Pulmonary artery endothelial cell (primary cell): ENCODE measurements around the gene TUBGCP3. TPM values are rescaled to one million over a fixed set of nuclear protein-coding genes. Genes with fewer than 3 reads are reported as not detected.
"Not testable (repeated sequence)": the region's sequence is repeated elsewhere in the genome, so short reads cannot be mapped to it uniquely, and the experiment has no call there.

Experiments used
- DNase-seq: peaks from one replicate; pipeline ENCODE4 v3.0.0-alpha.2; 2011; ENCODE audit warnings: low read depth, low spot score
- total RNA-seq: library from RNA; depleted of rRNA; stranded (reverse); fragments of >200 nt; gene quantifications from 2 replicates; pipeline ENCODE4 v1.2.3, GENCODE V29; 2014

Gene TUBGCP3, protein sequence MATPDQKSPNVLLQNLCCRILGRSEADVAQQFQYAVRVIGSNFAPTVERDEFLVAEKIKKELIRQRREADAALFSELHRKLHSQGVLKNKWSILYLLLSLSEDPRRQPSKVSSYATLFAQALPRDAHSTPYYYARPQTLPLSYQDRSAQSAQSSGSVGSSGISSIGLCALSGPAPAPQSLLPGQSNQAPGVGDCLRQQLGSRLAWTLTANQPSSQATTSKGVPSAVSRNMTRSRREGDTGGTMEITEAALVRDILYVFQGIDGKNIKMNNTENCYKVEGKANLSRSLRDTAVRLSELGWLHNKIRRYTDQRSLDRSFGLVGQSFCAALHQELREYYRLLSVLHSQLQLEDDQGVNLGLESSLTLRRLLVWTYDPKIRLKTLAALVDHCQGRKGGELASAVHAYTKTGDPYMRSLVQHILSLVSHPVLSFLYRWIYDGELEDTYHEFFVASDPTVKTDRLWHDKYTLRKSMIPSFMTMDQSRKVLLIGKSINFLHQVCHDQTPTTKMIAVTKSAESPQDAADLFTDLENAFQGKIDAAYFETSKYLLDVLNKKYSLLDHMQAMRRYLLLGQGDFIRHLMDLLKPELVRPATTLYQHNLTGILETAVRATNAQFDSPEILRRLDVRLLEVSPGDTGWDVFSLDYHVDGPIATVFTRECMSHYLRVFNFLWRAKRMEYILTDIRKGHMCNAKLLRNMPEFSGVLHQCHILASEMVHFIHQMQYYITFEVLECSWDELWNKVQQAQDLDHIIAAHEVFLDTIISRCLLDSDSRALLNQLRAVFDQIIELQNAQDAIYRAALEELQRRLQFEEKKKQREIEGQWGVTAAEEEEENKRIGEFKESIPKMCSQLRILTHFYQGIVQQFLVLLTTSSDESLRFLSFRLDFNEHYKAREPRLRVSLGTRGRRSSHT
- 22.4 and 26.1 TPM in 2 replicates for total RNA-seq

GRCh38 chr13:112587764-112588489 lies at the start of gene TUBGCP3:
TUBGCP3 (minus strand) TSS chr13:112588153; CDS start chr13:112587980, 173 bp downstream.
- DNase-seq: peak; percentile 41

GRCh38 chr13:112637017-112637801 lies 49.3 kb upstream of the TUBGCP3 start:
- DNase-seq: no peak

- no peak for DNase-seq
Measured at GRCh38 chr13:112636401-112636975, 48.5 kb upstream of the TUBGCP3 start.

DNA sequence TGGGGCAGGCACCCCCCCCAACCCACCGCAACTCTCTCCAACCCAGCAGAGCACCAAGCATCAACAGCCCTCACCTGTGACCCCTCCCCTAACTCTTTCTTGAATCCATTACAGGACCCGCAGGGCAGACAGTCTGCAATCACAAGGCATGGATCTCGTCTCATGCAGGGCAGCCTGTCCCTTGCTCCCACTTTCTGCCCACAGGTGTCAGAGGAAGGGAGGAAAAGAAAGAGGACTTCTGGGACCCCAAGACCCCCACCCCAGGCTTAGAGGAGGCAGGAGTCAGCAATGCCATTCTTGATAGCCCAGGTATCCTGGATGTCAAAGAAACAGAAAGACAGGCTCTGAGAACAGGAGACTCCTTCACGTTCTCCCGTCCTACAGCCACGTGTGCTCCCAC lies 47.4 kb upstream of the TUBGCP3 start:
- DNase-seq: no peak

DNA sequence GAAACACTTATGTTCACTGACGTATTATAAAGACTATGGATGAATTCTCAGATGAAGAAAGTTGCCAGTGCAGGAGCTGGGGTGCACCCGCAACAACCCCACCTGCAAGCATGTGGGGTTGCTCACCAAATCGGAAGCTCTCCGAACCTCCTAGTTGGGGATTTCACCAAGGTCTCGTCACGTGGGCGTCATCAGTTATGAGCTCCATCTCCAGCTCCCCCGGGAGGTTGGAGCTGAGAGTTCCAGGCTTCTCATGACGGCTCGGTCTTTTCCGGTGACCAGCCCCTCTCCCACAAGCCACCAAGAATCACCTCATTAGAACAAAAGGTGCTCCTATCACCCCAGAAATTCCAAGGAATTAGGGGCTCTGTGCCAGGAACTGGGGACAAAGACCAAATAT lies 46.1 kb upstream of the TUBGCP3 start:
- DNase-seq: no peak

GRCh38 chr13:112630226-112630625 lies 42.3 kb upstream of the TUBGCP3 start:
- not testable (repeated sequence) for DNase-seq

- DNase-seq: no peak
Measured at GRCh38 chr13:112629161-112629560, 41.2 kb upstream of the TUBGCP3 start.

- not testable (repeated sequence) for DNase-seq
Measured at GRCh38 chr13:112627613-112628012, 39.7 kb upstream of the TUBGCP3 start.

- DNase-seq: no peak
Measured at GRCh38 chr13:112627161-112627560, 39.2 kb upstream of the TUBGCP3 start.

GRCh38 chr13:112626761-112627160 lies 38.8 kb upstream of the TUBGCP3 start:
- no peak for DNase-seq

- DNase-seq: no peak
Measured at GRCh38 chr13:112626124-112626523, 38.2 kb upstream of the TUBGCP3 start.

DNA sequence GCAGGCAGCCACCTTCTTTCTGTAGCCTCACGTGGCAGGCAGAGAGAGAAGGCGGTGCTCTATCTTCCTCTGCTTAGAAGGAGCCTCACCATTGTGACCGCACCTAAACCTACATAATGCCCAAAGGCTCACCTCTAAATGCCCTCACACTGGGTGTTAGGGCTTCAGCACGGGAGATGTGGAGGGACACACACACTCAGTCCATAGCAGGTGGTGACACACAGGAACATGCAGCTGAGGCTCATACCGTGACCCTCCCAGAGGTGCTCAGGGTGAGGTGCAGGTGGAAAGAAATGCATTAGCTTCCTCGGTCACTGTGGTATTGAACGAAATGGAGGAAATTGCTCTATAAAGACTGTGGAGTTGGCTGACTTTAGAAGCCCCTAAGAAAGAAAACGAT lies 37.7 kb upstream of the TUBGCP3 start:
- no peak for DNase-seq

DNA sequence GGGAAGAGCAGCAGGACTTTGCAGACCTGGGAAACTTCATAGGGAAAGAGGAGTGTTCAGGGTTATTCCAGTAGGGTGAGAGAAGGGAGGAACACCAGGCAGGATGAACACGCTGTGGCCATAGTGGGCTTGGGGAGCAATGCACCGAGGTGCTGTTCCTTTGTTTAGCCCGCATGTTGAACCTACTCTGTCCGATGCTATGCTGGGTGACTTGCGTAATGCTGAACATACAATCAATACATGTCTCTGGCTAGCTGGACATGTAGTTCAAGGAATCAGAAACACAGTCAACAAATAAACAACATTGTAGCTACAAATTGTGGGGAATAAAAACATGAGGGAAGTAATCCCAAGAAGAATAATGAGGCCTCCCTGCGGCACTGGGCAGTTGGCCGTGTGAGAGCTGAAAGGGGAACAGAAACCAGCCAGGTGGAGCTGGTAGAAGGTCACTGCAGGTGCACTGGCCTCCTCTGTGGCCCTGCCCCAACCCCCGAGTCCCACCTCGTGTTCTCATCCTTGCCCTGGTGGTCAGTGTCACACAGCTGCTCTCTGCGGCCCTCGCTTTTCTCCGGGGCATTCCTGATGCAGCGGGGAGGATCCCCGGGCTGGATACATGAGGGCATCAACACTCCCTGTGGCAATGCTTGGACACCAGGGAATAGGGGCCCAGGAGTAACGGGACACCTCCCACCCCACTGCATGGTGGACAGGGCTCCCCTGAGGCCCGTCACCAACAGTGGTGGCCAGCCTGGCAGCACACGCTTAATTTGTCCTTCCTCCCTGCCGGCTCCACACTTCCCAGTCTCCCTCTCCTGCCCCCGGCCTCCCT lies 36.9 kb upstream of the TUBGCP3 start:
- DNase-seq: no peak

DNA sequence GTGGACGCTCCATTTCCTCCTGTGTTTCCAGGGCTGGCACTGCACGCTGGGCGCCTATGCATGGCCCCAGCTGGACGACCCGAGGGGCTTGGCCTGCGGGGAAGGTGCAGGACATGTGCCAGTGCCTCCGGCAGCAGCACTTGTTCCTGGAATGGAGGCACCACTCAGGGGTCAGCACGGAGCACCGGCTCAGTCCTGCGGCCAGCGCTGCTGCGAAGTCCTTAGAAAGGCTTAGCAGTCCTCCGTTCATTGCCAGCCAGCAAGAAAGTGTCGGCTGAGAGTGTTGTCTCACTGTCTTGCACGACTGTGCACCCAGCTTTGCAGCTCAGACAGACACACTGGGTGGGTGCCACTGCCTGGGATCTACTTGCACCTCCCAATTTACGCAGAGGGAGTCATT lies 36.1 kb upstream of the TUBGCP3 start:
- DNase-seq: no peak

GRCh38 chr13:112623051-112623711 lies 35.2 kb upstream of the TUBGCP3 start:
- DNase-seq: no peak

DNA sequence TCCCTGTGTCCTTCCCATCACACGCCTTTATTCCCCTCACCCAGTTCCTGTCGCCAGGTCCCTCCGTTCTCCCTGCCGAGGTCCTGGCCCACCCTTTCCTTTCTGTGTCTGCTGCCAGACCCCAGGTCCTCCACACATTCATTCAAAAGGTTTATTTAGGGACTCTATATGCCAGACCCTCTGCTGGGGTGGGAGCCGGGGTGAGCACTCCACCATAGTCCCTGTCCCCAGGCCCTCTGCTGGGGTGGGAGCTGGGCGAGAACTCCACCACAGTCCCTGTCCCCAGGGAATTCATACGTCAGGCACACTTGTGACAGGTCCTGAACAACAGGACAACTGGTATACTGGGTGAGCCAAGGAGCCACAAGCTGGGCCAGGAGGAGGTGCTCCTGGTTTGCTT lies 34.4 kb upstream of the TUBGCP3 start:
- no peak for DNase-seq

DNA sequence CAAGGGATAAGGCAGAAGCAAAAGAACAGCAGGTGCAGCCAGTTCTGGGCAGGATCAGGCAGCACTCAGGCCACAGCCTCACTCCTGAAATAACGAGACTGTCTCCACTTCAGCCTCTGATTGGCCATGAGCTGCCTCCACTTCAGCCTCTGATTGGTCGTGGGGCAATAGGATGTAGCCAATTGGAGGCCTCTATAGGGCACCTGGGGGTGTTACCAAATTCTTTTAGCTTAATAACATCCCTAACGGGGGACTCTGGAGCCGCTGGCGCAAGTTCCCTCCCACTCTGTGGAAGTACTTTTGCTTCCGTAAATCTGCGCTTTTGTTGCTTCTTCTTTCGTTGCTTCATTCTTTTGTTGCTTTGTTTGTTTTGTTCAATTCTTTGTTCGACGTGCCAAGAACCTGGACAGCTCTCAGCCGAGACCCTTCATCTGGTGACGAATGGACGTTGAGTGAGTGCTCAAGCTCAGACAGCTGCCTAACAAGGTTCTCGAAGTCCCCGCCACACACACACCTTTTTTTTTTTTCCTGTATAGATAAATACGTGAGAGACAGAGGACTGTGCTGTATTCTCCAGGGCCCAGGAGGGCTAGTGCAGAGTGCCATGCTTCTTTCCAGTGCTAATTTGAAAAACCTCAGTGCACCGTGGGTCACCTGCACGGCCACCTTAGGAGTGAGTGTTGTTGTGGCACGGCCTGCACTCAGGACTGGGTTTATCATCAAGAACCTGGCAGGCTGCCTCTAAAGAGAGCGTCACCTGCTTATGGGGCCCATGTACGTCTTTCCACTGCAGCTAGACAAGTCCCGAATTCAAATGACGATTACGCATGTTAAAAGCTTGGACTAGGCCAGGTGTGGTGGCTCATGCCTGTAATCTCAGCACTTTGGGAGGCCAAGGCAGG lies 32.0 kb upstream of the TUBGCP3 start:
- DNase-seq: no peak

DNA sequence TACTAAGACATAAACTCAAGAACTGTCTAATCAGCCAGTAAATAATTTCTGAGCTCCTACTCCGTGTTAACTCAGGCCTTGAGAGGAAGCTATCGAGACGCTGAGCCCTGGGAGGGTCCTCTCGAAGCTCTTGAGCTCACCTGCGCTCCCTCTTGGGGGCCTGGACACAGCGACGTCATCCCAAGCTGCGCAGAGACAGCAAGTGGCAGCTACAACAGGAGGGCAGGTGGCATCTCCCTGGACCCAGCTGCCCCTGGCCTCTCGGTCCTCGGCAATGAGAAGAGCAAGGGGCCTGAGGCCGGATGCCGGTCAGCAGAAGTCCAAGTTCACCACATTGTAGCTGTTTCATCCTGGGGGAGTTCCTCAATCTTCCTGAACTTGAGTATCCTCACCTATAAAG lies 30.5 kb upstream of the TUBGCP3 start:
- DNase-seq: no peak
